ENCODE results near the gene TENM3. TPM values are rescaled to one million over a fixed set of nuclear protein-coding genes. Genes with fewer than 3 reads are reported as not detected.

The TENM3 gene
- total RNA-seq, 1 donor from 2014 or later = 124 TPM

- no peaks in the 10 kb centered on the region for H3K27me3 Mint-ChIP-seq (ENCODE audit: unreplicated experiment)
- H3K4me1 Mint-ChIP-seq (ENCODE audit: low read depth, unreplicated experiment) = no peaks in the 10 kb centered on the region
- DNase-seq = no peak
- no peak overlapping the region for H3K4me3 Mint-ChIP-seq (ENCODE audit: unreplicated experiment)
- no peaks in the 10 kb centered on the region for H3K36me3 Mint-ChIP-seq (ENCODE audit: unreplicated experiment)
- no peak overlapping the region for H3K27ac Mint-ChIP-seq (ENCODE audit: unreplicated experiment)
- no peak for TF ChIP-seq CTCF (IDR thresholded peaks at IDR 0.05; ENCODE audit: partially characterized antibody, unreplicated experiment)
- H3K9me3 Mint-ChIP-seq (ENCODE audit: unreplicated experiment) = no peaks in the 10 kb centered on the region
These were observed 481.2 kb downstream of the TENM3 start for GRCh38 chr4:182724414-182724813.

GRCh38 chr4:182729516-182729915 is 486.3 kb downstream of the TENM3 start:
- peak overlapping the region; percentile 18 for H3K27ac Mint-ChIP-seq (ENCODE audit: unreplicated experiment)
- no peak for TF ChIP-seq CTCF (IDR thresholded peaks at IDR 0.05; ENCODE audit: partially characterized antibody, unreplicated experiment)
- H3K9me3 Mint-ChIP-seq (ENCODE audit: unreplicated experiment) = no peaks in the 10 kb centered on the region
- H3K4me1 Mint-ChIP-seq (ENCODE audit: low read depth, unreplicated experiment) = peaks cover 4% of the 10 kb centered on the region
- H3K27me3 Mint-ChIP-seq (ENCODE audit: unreplicated experiment) = no peaks in the 10 kb centered on the region
- DNase-seq = no peak
- peaks cover 15% of the 10 kb centered on the region for H3K36me3 Mint-ChIP-seq (ENCODE audit: unreplicated experiment)
- H3K4me3 Mint-ChIP-seq (ENCODE audit: unreplicated experiment) = no peak overlapping the region

GRCh38 chr4:182730791-182731190 is 487.6 kb downstream of the TENM3 start:
- Mint-ChIP-seq H3K36me3 (ENCODE audit: unreplicated experiment) (peaks cover 15% of the 10 kb centered on the region), H3K27ac (ENCODE audit: unreplicated experiment) (no peak overlapping the region), H3K9me3 (ENCODE audit: unreplicated experiment) (no peaks in the 10 kb centered on the region), H3K4me3 (ENCODE audit: unreplicated experiment) (no peak overlapping the region), H3K27me3 (ENCODE audit: unreplicated experiment) (no peaks in the 10 kb centered on the region), H3K4me1 (ENCODE audit: low read depth, unreplicated experiment) (peaks cover 9% of the 10 kb centered on the region)
- DNase-seq = no peak
- no peak for TF ChIP-seq CTCF (IDR thresholded peaks at IDR 0.05; ENCODE audit: partially characterized antibody, unreplicated experiment)

- Mint-ChIP-seq H3K9me3 (ENCODE audit: unreplicated experiment) (peaks cover 2% of the 10 kb centered on the region), H3K27me3 (ENCODE audit: unreplicated experiment) (no peaks in the 10 kb centered on the region), H3K4me3 (ENCODE audit: unreplicated experiment) (no peak overlapping the region), H3K27ac (ENCODE audit: unreplicated experiment) (no peak overlapping the region), H3K36me3 (ENCODE audit: unreplicated experiment) (peaks cover 7% of the 10 kb centered on the region), H3K4me1 (ENCODE audit: low read depth, unreplicated experiment) (peaks cover 20% of the 10 kb centered on the region)
- DNase-seq = peak; percentile 29
- TF ChIP-seq CTCF (IDR thresholded peaks at IDR 0.05; ENCODE audit: partially characterized antibody, unreplicated experiment) = no peak
These were observed 493.0 kb downstream of the TENM3 start for GRCh38 chr4:182736207-182736606.

GRCh38 chr4:182738283-182739047 is 495.3 kb downstream of the TENM3 start:
- Mint-ChIP-seq H3K4me3 (ENCODE audit: unreplicated experiment) (no peak overlapping the region), H3K9me3 (ENCODE audit: unreplicated experiment) (peaks cover 2% of the 10 kb centered on the region), H3K27ac (ENCODE audit: unreplicated experiment) (no peak overlapping the region), H3K4me1 (ENCODE audit: low read depth, unreplicated experiment) (peaks cover 20% of the 10 kb centered on the region), H3K36me3 (ENCODE audit: unreplicated experiment) (no peaks in the 10 kb centered on the region), H3K27me3 (ENCODE audit: unreplicated experiment) (no peaks in the 10 kb centered on the region)
- no peak for TF ChIP-seq CTCF (IDR thresholded peaks at IDR 0.05; ENCODE audit: partially characterized antibody, unreplicated experiment)
- DNase-seq = no peak

Measured in glutamatergic neuron (in vitro differentiated cells).